Panc1 (cell line): ENCODE measurements around the gene DVL3.

Experiments used
- POLR2AphosphoS5 ChIP-seq: IDR thresholded peaks from 2 replicates; pipeline ENCODE4 v1.6.1; 2012; ENCODE audit warnings: mild to moderate bottlenecking, low read depth, low read length, moderate library complexity
- TF ChIP-seq, protein P1 (sequence below): fragments of 450-650 bp; IDR thresholded peaks from 2 replicates; pipeline ENCODE4 v1.5.1; 2017; ENCODE audit warnings: mild to moderate bottlenecking

- TF ChIP-seq, protein P1, sequence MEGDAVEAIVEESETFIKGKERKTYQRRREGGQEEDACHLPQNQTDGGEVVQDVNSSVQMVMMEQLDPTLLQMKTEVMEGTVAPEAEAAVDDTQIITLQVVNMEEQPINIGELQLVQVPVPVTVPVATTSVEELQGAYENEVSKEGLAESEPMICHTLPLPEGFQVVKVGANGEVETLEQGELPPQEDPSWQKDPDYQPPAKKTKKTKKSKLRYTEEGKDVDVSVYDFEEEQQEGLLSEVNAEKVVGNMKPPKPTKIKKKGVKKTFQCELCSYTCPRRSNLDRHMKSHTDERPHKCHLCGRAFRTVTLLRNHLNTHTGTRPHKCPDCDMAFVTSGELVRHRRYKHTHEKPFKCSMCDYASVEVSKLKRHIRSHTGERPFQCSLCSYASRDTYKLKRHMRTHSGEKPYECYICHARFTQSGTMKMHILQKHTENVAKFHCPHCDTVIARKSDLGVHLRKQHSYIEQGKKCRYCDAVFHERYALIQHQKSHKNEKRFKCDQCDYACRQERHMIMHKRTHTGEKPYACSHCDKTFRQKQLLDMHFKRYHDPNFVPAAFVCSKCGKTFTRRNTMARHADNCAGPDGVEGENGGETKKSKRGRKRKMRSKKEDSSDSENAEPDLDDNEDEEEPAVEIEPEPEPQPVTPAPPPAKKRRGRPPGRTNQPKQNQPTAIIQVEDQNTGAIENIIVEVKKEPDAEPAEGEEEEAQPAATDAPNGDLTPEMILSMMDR: no peak
- TF ChIP-seq POLR2AphosphoS5: no peak
These were observed 26.2 kb upstream of the DVL3 start for GRCh38 chr3:184129012-184129411.
